Neural crest cell (in vitro differentiated cells): ENCODE results near the gene LRRC1. TPM values are rescaled to one million over a fixed set of nuclear protein-coding genes. Genes with fewer than 3 reads are reported as not detected.

ENCODE experiments used
- DNase-seq: peaks from one replicate; pipeline ENCODE4 v3.0.0; 2021; ENCODE audit warnings: low read depth, mixed read lengths, low spot score
- H3K27ac Mint-ChIP-seq: one replicate; pipeline ENCODE4 v1.8.0; 2021; ENCODE audit warnings: mild to moderate bottlenecking, mixed read lengths; ENCODE audit not compliant: unreplicated experiment
- H3K27me3 Mint-ChIP-seq: 2 replicates; pipeline ENCODE4 v1.8.0; 2021; ENCODE audit warnings: low read depth, mild to moderate bottlenecking, mixed read lengths
- H3K36me3 Mint-ChIP-seq: 2 replicates; pipeline ENCODE4 v1.8.0; 2021; ENCODE audit warnings: low read depth, mild to moderate bottlenecking, mixed read lengths
- H3K4me1 Mint-ChIP-seq: 2 replicates; pipeline ENCODE4 v1.8.0; 2021; ENCODE audit warnings: mixed read lengths
- H3K4me3 Mint-ChIP-seq: one replicate; pipeline ENCODE4 v1.8.0; 2021; ENCODE audit warnings: mild to moderate bottlenecking, mixed read lengths
- H3K9me3 Mint-ChIP-seq: 2 replicates; pipeline ENCODE4 v1.8.0; 2021; ENCODE audit warnings: mixed read lengths
- CTCF ChIP-seq: fragments of 200-600 bp; sonication (generic); conservative IDR thresholded peaks from 2 replicates; pipeline ENCODE4 v1.5.0; 2021; ENCODE audit warnings: antibody characterized with exemption, mild to moderate bottlenecking
- total RNA-seq: library from RNA; stranded (reverse); gene quantifications from 2 replicates; pipeline ENCODE4 v1.2.1, GENCODE V29; 2021

Gene LRRC1
- total RNA-seq, 1 donor from 2014 or later: 6.6 TPM

GRCh38 chr6:53815381-53816119 is 20.7 kb downstream of the LRRC1 start:
- H3K9me3 Mint-ChIP-seq: no peaks in the 10 kb centered on the region
- TF ChIP-seq CTCF: no peak
- H3K27ac Mint-ChIP-seq: no peak overlapping the region
- no peak overlapping the region for H3K4me3 Mint-ChIP-seq
- H3K27me3 Mint-ChIP-seq: no peaks in the 10 kb centered on the region
- no peak for DNase-seq
- H3K36me3 Mint-ChIP-seq: no peaks in the 10 kb centered on the region
- no peaks in the 10 kb centered on the region for H3K4me1 Mint-ChIP-seq

- no peak overlapping the region for H3K27ac Mint-ChIP-seq
- H3K36me3 Mint-ChIP-seq: no peaks in the 10 kb centered on the region
- no peak for TF ChIP-seq CTCF
These were observed 24.2 kb downstream of the LRRC1 start for GRCh38 chr6:53818858-53819609.

GRCh38 chr6:53822401-53823125 is 27.8 kb downstream of the LRRC1 start:
- no peaks in the 10 kb centered on the region for H3K4me1 Mint-ChIP-seq
- H3K27me3 Mint-ChIP-seq: no peaks in the 10 kb centered on the region
- no peaks in the 10 kb centered on the region for H3K36me3 Mint-ChIP-seq
- H3K9me3 Mint-ChIP-seq: peaks cover 3% of the 10 kb centered on the region
- H3K4me3 Mint-ChIP-seq: no peak overlapping the region
- no peak for TF ChIP-seq CTCF
- H3K27ac Mint-ChIP-seq: no peak overlapping the region
- DNase-seq: no peak

More at GRCh38 chr6:53818858-53819609, 24.2 kb downstream of the LRRC1 start:
- H3K4me3 Mint-ChIP-seq: no peak overlapping the region
- no peak for DNase-seq
- no peaks in the 10 kb centered on the region for H3K4me1 Mint-ChIP-seq
- H3K27me3 Mint-ChIP-seq: no peaks in the 10 kb centered on the region
- H3K9me3 Mint-ChIP-seq: no peaks in the 10 kb centered on the region

- Mint-ChIP-seq H3K4me1 (no peaks in the 10 kb centered on the region), H3K27me3 (no peaks in the 10 kb centered on the region), H3K36me3 (no peaks in the 10 kb centered on the region), H3K27ac (no peak overlapping the region), H3K4me3 (no peak overlapping the region), H3K9me3 (peaks cover 3% of the 10 kb centered on the region)
- DNase-seq: no peak
- TF ChIP-seq CTCF: no peak
These were observed 29.9 kb downstream of the LRRC1 start for GRCh38 chr6:53824714-53825113.

GRCh38 chr6:53825532-53826321 is 30.9 kb downstream of the LRRC1 start:
- no peak for DNase-seq
- Mint-ChIP-seq H3K4me1 (no peaks in the 10 kb centered on the region), H3K27me3 (no peaks in the 10 kb centered on the region), H3K36me3 (no peaks in the 10 kb centered on the region), H3K9me3 (peaks cover 3% of the 10 kb centered on the region), H3K4me3 (no peak overlapping the region), H3K27ac (no peak overlapping the region)
- TF ChIP-seq CTCF: no peak
